Endodermal cell (in vitro differentiated cells): ENCODE results near the gene ZC3H12D. TPM values are rescaled to one million over a fixed set of nuclear protein-coding genes. Genes with fewer than 3 reads are reported as not detected.

Source experiments
- DNase-seq: peaks from one replicate; pipeline ENCODE4 v3.0.0-alpha.2; 2017
- H3K27ac ChIP-seq: 2 replicates; pipeline ENCODE4 v1.5.1; 2013; ENCODE audit warnings: mild to moderate bottlenecking, low read depth, low read length, moderate library complexity
- H3K27me3 ChIP-seq: 2 replicates; pipeline ENCODE4 v1.6.1; 2013; ENCODE audit warnings: mild to moderate bottlenecking, low read length, moderate library complexity; ENCODE audit not compliant: insufficient read depth, control insufficient read depth, poor library complexity, severe bottlenecking
- H3K36me3 ChIP-seq: 2 replicates; pipeline ENCODE4 v1.7.0; 2013; ENCODE audit warnings: mild to moderate bottlenecking, low read length, moderate library complexity; ENCODE audit not compliant: control insufficient read depth, insufficient read depth
- H3K4me1 ChIP-seq: one replicate; pipeline ENCODE4 v1.7.0; 2013; ENCODE audit warnings: low read length; ENCODE audit not compliant: control insufficient read depth, insufficient read depth
- H3K4me3 ChIP-seq: 2 replicates; pipeline ENCODE4 v1.5.1; 2013; ENCODE audit warnings: mild to moderate bottlenecking, low read length, moderate library complexity
- H3K9ac ChIP-seq: 2 replicates; pipeline ENCODE4 v1.6.1; 2013; ENCODE audit warnings: mild to moderate bottlenecking, low read length, moderate library complexity; ENCODE audit not compliant: poor library complexity, severe bottlenecking; ENCODE audit errors: extremely low read depth
- H3K9me3 ChIP-seq: 2 replicates; pipeline ENCODE4 v1.6.1; 2013; ENCODE audit warnings: mild to moderate bottlenecking, low read length, moderate library complexity; ENCODE audit not compliant: control insufficient read depth
- H3K27ac Mint-ChIP-seq: 2 replicates; pipeline ENCODE4 v1.8.0; 2020; ENCODE audit warnings: mixed read lengths
- H3K27me3 Mint-ChIP-seq: 2 replicates; pipeline ENCODE4 v1.8.0; 2021; ENCODE audit warnings: mild to moderate bottlenecking, mixed read lengths; ENCODE audit not compliant: insufficient read depth
- H3K36me3 Mint-ChIP-seq: 2 replicates; pipeline ENCODE4 v1.8.0; 2020; ENCODE audit warnings: low read depth, mixed read lengths
- H3K4me1 Mint-ChIP-seq: 2 replicates; pipeline ENCODE4 v1.8.0; 2020; ENCODE audit warnings: mixed read lengths
- H3K4me3 Mint-ChIP-seq: 2 replicates; pipeline ENCODE4 v1.8.0; 2020; ENCODE audit warnings: mild to moderate bottlenecking, moderate library complexity, mixed read lengths
- H3K9me3 Mint-ChIP-seq: 2 replicates; pipeline ENCODE4 v1.8.0; 2020; ENCODE audit warnings: mild to moderate bottlenecking, mixed read lengths
- WGBS, 2 experiments: methylation state at CpG; one replicate each; pipeline versions ENCODE4 v1.1.5 to v1.1.7; 2013; ENCODE audit warnings: missing lambda C conversion rate in 2 of 2, mixed read lengths in 1 of 2; ENCODE audit not compliant: insufficient coverage in 1 of 2, insufficient read length in 1 of 2; 5-methylcytosine and 5-hydroxymethylcytosine counted together
- total RNA-seq, 2 donors: library from RNA; stranded (reverse); fragmentation: NEBNext Ultra II Directional in 1 of 2; extraction: Animal tissue kit (Norgen Biotek cat#: 25700) in 1 of 2; gene quantifications; 2 replicates in 1 of 2; 3 replicates in 1 of 2; pipeline ENCODE4 v1.2.1, GENCODE V29; 2021
- TF ChIP-seq, protein P1 (sequence below): fragments of 200-600 bp; sonication (generic); conservative IDR thresholded peaks from 2 replicates; pipeline ENCODE4 v1.5.0; 2021; ENCODE audit warnings: antibody characterized with exemption, mild to moderate bottlenecking

The ZC3H12D gene
- total RNA-seq, 2 donors from 2014 or later: 0.20 to 0.42 TPM

GRCh38 chr6:149478631-149479314 is 6.0 kb downstream of the ZC3H12D start:
- no peak overlapping the region for H3K27ac Mint-ChIP-seq
- DNase-seq: no peak

GRCh38 chr6:149477544-149477943 is 7.3 kb downstream of the ZC3H12D start:
- no peak overlapping the region for H3K27ac Mint-ChIP-seq
- peaks cover 13% of the 10 kb centered on the region for H3K4me1 Mint-ChIP-seq
- H3K4me1 ChIP-seq: no peaks in the 10 kb centered on the region
- no peaks in the 10 kb centered on the region for H3K27me3 Mint-ChIP-seq
- TF ChIP-seq, protein P1, sequence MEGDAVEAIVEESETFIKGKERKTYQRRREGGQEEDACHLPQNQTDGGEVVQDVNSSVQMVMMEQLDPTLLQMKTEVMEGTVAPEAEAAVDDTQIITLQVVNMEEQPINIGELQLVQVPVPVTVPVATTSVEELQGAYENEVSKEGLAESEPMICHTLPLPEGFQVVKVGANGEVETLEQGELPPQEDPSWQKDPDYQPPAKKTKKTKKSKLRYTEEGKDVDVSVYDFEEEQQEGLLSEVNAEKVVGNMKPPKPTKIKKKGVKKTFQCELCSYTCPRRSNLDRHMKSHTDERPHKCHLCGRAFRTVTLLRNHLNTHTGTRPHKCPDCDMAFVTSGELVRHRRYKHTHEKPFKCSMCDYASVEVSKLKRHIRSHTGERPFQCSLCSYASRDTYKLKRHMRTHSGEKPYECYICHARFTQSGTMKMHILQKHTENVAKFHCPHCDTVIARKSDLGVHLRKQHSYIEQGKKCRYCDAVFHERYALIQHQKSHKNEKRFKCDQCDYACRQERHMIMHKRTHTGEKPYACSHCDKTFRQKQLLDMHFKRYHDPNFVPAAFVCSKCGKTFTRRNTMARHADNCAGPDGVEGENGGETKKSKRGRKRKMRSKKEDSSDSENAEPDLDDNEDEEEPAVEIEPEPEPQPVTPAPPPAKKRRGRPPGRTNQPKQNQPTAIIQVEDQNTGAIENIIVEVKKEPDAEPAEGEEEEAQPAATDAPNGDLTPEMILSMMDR: no peak
- no peaks in the 10 kb centered on the region for H3K36me3 Mint-ChIP-seq
- no peaks in the 10 kb centered on the region for H3K36me3 ChIP-seq
- DNase-seq: no peak
- H3K9ac ChIP-seq: no peak overlapping the region
- no peak overlapping the region for H3K27ac ChIP-seq
- 90 to 94% methylated on average over 3 to 5 of the region's 5 CpGs for WGBS, 2 experiments
- H3K9me3 ChIP-seq: no peaks in the 10 kb centered on the region
- H3K4me3 Mint-ChIP-seq: no peak overlapping the region
- H3K27me3 ChIP-seq: no peaks in the 10 kb centered on the region
- H3K4me3 ChIP-seq: no peak overlapping the region
- H3K9me3 Mint-ChIP-seq: no peaks in the 10 kb centered on the region

More at GRCh38 chr6:149478631-149479314, 6.0 kb downstream of the ZC3H12D start:
- Histone ChIP-seq H3K9ac (no peak overlapping the region), H3K4me1 (no peaks in the 10 kb centered on the region), H3K27ac (no peak overlapping the region), H3K4me3 (no peak overlapping the region), H3K27me3 (no peaks in the 10 kb centered on the region), H3K9me3 (no peaks in the 10 kb centered on the region), H3K36me3 (no peaks in the 10 kb centered on the region)
- TF ChIP-seq, protein P1: no peak
- WGBS, 2 experiments: 83 to 100% methylated on average over 4 to 5 of the region's 5 CpGs
- Mint-ChIP-seq H3K4me3 (no peak overlapping the region), H3K9me3 (no peaks in the 10 kb centered on the region), H3K27me3 (no peaks in the 10 kb centered on the region), H3K4me1 (peaks cover 5% of the 10 kb centered on the region), H3K36me3 (no peaks in the 10 kb centered on the region)

GRCh38 chr6:149476789-149477455 is 7.9 kb downstream of the ZC3H12D start:
- Histone ChIP-seq H3K36me3 (no peaks in the 10 kb centered on the region), H3K27ac (no peak overlapping the region), H3K4me1 (no peaks in the 10 kb centered on the region), H3K4me3 (no peak overlapping the region), H3K27me3 (no peaks in the 10 kb centered on the region), H3K9ac (no peak overlapping the region), H3K9me3 (no peaks in the 10 kb centered on the region)
- Mint-ChIP-seq H3K36me3 (no peaks in the 10 kb centered on the region), H3K27me3 (no peaks in the 10 kb centered on the region), H3K4me3 (no peak overlapping the region), H3K4me1 (peaks cover 8% of the 10 kb centered on the region), H3K27ac (no peak overlapping the region), H3K9me3 (no peaks in the 10 kb centered on the region)
- TF ChIP-seq, protein P1: no peak
- no peak for DNase-seq
- WGBS, 2 experiments: 50 to 78% methylated on average over 2 to 6 of the region's 6 CpGs
